ENCODE data around the gene FYTTD1.

Gene FYTTD1

DNA sequence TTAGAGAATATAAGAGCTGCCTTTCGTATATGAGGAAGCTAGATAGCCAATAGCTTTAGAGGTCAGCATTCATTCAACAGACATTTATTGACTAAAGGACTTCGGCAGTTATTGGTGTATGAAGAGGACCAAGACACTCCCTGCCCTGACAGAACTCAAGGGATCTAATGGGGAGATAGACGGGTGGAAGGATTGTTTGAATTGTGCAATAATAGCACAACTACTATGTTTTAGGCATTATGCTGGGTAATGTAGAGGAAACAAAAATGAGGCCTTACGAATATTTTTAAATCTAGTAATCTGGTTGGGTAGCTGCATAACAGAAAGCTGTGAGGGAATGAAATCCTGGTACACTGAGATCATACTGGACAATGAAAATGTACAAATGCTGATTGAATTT is 46.4 kb downstream of the FYTTD1 start:
- no peaks in the 10 kb centered on the region for H3K27me3 Mint-ChIP-seq (ENCODE audit: low read depth, poor library complexity)
- DNase-seq = no peak
- H3K27ac Mint-ChIP-seq = no peak overlapping the region
- peaks cover 31% of the 10 kb centered on the region for H3K36me3 Mint-ChIP-seq (ENCODE audit: low read depth)
- peaks cover 32% of the 10 kb centered on the region for H3K4me1 Mint-ChIP-seq
- H3K9me3 Mint-ChIP-seq = peaks cover 2% of the 10 kb centered on the region
- TF ChIP-seq, protein P1, sequence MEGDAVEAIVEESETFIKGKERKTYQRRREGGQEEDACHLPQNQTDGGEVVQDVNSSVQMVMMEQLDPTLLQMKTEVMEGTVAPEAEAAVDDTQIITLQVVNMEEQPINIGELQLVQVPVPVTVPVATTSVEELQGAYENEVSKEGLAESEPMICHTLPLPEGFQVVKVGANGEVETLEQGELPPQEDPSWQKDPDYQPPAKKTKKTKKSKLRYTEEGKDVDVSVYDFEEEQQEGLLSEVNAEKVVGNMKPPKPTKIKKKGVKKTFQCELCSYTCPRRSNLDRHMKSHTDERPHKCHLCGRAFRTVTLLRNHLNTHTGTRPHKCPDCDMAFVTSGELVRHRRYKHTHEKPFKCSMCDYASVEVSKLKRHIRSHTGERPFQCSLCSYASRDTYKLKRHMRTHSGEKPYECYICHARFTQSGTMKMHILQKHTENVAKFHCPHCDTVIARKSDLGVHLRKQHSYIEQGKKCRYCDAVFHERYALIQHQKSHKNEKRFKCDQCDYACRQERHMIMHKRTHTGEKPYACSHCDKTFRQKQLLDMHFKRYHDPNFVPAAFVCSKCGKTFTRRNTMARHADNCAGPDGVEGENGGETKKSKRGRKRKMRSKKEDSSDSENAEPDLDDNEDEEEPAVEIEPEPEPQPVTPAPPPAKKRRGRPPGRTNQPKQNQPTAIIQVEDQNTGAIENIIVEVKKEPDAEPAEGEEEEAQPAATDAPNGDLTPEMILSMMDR (IDR thresholded peaks at IDR 0.05) = no peak
- no peak overlapping the region for H3K4me3 Mint-ChIP-seq

- Mint-ChIP-seq H3K4me1 (peaks cover 17% of the 10 kb centered on the region), H3K36me3 (ENCODE audit: low read depth) (peaks cover 51% of the 10 kb centered on the region), H3K27ac (peak overlapping the region; percentile 88), H3K9me3 (peaks cover 12% of the 10 kb centered on the region), H3K4me3 (no peak overlapping the region), H3K27me3 (ENCODE audit: low read depth, poor library complexity) (no peaks in the 10 kb centered on the region)
- TF ChIP-seq, protein P1 (IDR thresholded peaks at IDR 0.05) = no peak
- DNase-seq = no peak
Measured at GRCh38 chr3:197798863-197799262, 49.2 kb downstream of the FYTTD1 start.

GRCh38 chr3:197800379-197800778 is 50.7 kb downstream of the FYTTD1 start:
- Mint-ChIP-seq H3K4me3 (no peak overlapping the region), H3K27me3 (ENCODE audit: low read depth, poor library complexity) (no peaks in the 10 kb centered on the region), H3K36me3 (ENCODE audit: low read depth) (peaks cover 57% of the 10 kb centered on the region), H3K9me3 (peaks cover 12% of the 10 kb centered on the region), H3K4me1 (peaks cover 12% of the 10 kb centered on the region), H3K27ac (no peak overlapping the region)
- DNase-seq = no peak
- TF ChIP-seq, protein P1 (IDR thresholded peaks at IDR 0.05) = no peak

GRCh38 chr3:197801891-197802778 is 52.5 kb downstream of the FYTTD1 start:
- no peak overlapping the region for H3K4me3 Mint-ChIP-seq
- TF ChIP-seq, protein P1 (IDR thresholded peaks at IDR 0.05) = no peak
- DNase-seq = no peak
- no peaks in the 10 kb centered on the region for H3K27me3 Mint-ChIP-seq (ENCODE audit: low read depth, poor library complexity)
- H3K27ac Mint-ChIP-seq = no peak overlapping the region
- H3K4me1 Mint-ChIP-seq = peaks cover 4% of the 10 kb centered on the region
- H3K9me3 Mint-ChIP-seq = peaks cover 12% of the 10 kb centered on the region
- peaks cover 61% of the 10 kb centered on the region for H3K36me3 Mint-ChIP-seq (ENCODE audit: low read depth)

DNA sequence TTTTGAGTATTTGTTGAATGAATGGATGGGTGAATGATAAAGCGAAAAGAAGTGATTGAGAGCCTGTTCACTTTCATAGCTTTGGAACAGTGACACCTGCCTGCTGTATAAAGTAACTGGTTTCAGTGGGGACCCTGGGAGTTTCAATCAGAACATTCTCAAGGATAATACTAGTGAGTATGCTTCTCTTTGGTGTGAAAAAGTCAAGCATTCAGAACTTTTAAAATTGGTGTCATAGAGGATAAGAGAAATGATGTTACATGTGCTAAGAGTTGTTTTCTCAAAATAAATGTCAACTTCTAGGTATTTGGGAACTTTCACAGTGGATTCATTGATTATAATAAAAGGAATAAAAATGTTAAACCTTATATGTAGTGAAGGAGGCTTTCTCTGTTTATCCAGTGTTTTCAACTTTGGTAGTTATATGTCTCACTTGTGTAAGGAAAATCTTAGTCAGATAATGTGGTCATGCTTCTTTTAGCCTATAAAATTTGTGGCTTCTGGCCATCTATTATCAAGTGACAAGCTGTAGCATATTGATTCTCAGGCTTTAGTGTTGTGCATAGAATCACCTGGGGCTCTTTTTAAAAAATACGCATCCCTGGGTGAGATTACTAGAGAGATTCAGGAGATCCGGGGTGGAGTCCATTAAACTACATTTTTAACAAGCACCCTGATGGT is 53.2 kb downstream of the FYTTD1 start:
- DNase-seq = no peak
- Mint-ChIP-seq H3K4me1 (peaks cover 6% of the 10 kb centered on the region), H3K27ac (no peak overlapping the region), H3K36me3 (ENCODE audit: low read depth) (peaks cover 68% of the 10 kb centered on the region), H3K27me3 (ENCODE audit: low read depth, poor library complexity) (no peaks in the 10 kb centered on the region), H3K9me3 (peaks cover 12% of the 10 kb centered on the region), H3K4me3 (no peak overlapping the region)
- TF ChIP-seq, protein P1 (IDR thresholded peaks at IDR 0.05) = no peak
